Mammary epithelial cell (primary cell): ENCODE results near the gene TRIM38.

Source experiments
- EZH2 ChIP-seq: IDR thresholded peaks from 2 replicates; pipeline ENCODE4 v1.6.1; 2012; ENCODE audit warnings: low read length, inconsistent platforms, borderline replicate concordance
- TF ChIP-seq, protein P1 (sequence below), 2 donors: IDR thresholded peaks in 1 of 2; conservative IDR thresholded peaks in 1 of 2; 2 replicates each; pipeline ENCODE4 v1.5.1; 2011 to 2012; ENCODE audit warnings: inconsistent platforms in 2 of 2, low read length in 2 of 2, mild to moderate bottlenecking in 2 of 2, control low read depth in 1 of 2, low read depth in 1 of 2; ENCODE audit not compliant: insufficient read depth in 1 of 2; ENCODE audit errors: extremely low read depth in 1 of 2

DNA sequence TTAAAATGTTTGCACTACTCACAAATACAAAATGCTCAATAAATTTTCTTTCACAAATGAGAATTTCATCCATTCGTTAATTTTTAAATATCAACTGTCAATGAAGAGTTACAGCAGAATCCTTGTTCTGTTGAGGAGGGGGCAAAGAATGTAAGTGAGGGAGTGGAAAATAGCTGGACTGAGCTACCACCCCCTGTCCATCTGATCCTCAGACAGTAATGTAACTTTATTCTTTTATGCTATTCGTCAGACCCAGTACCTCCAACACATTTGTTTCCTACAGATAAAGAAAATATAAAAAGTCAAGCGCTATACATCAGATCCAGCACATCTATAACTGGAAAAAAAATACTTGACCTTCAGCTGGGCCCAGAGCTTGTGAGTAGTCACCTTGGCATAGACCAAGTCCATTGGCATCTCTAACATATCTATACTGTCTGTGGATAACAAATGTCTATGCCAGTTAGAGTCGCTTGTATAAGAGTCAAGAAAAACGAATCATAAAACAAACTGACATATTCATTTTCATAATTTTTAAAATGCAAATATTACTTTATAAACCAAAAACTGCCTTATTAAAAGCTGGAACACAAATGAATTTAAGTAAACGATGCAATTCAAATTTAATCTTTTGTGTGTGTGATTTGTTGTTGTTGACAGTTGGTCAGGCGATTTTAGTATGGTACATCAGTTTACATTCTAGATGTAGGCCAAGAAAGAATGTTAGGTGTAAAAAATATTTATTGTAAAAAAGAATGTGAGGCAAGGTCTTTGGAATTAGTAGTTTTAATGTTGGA is 67.5 kb downstream of the TRIM38 start:
- TF ChIP-seq EZH2: no peak
- TF ChIP-seq, protein P1, sequence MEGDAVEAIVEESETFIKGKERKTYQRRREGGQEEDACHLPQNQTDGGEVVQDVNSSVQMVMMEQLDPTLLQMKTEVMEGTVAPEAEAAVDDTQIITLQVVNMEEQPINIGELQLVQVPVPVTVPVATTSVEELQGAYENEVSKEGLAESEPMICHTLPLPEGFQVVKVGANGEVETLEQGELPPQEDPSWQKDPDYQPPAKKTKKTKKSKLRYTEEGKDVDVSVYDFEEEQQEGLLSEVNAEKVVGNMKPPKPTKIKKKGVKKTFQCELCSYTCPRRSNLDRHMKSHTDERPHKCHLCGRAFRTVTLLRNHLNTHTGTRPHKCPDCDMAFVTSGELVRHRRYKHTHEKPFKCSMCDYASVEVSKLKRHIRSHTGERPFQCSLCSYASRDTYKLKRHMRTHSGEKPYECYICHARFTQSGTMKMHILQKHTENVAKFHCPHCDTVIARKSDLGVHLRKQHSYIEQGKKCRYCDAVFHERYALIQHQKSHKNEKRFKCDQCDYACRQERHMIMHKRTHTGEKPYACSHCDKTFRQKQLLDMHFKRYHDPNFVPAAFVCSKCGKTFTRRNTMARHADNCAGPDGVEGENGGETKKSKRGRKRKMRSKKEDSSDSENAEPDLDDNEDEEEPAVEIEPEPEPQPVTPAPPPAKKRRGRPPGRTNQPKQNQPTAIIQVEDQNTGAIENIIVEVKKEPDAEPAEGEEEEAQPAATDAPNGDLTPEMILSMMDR (conservative IDR thresholded peaks at IDR 0.05 in 1 of 2, IDR thresholded peaks at IDR 0.05 in 1 of 2; ENCODE audit: extremely low read depth in 1 of 2, insufficient read depth in 1 of 2, low read depth in 1 of 2, low read length in 2 of 2): no peak
